Measurements from ENCODE around the gene MORF4L2. TPM values are rescaled to one million over a fixed set of nuclear protein-coding genes. Genes with fewer than 3 reads are reported as not detected.

The MORF4L2 gene, protein sequence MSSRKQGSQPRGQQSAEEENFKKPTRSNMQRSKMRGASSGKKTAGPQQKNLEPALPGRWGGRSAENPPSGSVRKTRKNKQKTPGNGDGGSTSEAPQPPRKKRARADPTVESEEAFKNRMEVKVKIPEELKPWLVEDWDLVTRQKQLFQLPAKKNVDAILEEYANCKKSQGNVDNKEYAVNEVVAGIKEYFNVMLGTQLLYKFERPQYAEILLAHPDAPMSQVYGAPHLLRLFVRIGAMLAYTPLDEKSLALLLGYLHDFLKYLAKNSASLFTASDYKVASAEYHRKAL
- 100 to 1,000 TPM; 171 to 235 (median 185) TPM for total RNA-seq

DNA sequence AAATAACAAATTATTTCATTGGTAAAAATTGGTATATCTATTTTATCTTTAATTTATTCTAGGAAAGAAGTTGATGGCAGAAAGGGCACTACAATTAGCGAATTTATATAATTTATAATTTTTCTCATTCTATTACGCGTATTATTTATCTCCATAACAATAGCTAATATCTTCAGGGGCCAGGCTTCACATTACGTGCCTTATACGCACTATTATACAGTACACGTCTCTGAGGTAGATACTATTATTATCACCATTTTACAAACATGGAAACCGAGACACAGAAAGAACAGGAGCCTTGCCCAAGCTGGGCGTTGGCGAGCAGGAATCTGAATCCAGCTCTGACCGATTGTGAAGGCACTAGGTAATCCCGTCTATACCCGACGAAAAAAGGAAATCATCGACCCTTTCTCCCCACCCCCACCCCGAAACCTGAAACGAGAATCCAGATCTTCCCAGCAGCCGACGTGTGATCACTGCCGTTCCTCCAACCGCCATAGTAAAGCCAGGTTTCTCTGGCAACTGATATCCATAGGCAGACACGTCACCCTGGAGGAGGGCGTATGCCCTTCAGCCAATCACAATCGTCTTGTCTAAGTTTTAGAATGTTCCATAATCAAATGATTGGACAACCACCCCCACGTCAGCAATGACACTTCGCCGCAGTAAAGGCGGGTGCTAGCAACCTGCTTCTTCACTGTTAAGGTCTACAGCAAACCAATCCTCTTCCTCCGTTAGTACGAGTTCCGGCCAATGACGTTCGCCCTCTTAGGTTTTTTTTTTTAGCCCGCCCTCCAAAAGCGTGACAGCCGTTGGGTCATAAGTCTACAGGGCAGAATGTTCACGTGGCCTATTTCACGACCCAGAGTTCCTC is at the start of gene MORF4L2:
TSS of gene MORF4L2 (minus strand) at position 501 of the 874 bp plus-strand sequence. CDS start 9,672 bp downstream, outside the sequence.
- no peaks in the 10 kb centered on the region for H3K36me3 ChIP-seq

DNA sequence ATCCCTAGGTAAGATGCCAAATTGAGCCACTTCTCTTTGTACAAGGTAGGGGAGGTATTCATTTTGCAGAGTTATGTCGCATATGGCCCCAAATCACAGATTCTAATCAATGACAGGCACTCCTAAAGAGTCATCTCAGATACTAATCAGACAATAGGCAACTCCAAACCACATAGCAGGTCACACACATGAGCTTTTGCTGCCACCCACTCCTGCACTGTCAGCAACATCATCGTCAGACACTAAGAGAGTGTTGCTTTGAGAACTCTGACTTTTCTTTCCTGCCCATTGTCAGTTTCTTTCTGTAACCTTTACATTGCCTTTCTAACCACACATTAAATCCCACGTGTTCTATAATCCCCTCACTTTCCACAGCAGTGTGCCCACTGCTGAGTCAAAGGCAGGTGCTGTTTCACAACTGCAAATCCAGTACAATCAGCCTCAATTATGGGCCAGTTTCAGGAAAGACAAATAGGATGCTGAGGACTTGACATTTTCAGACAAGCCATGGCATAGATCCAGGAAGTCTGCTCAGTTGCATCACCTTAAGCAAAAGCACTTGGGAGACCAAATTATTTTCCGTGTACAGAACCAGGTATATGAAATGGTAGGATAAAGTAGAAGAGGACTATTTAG is 47.7 kb upstream of the MORF4L2 start:
- no peak for DNase-seq
- Histone ChIP-seq H3K27me3 (no peaks in the 10 kb centered on the region), H3K4me1 (no peaks in the 10 kb centered on the region), H3K36me3 (no peaks in the 10 kb centered on the region), H3K4me3 (no peak overlapping the region), H3K9me3 (no peaks in the 10 kb centered on the region), H3K27ac (no peak overlapping the region)
- WGBS, 2 donors (ENCODE audit: low coverage in 1 of 2): 60% methylated on average over 4 of the region's 4 CpGs; no CpG with 5 or more reads in 1 of the 2 donors
- in situ Hi-C loops (cut with MboI; ENCODE audit: low pct_ligation_motif_present in 1 of 4, low pct_unique_long_range_greater_than_20kb in 1 of 4, low sequenced_read_pairs in 3 of 4) (no loop called here), intact Hi-C loops (cut with DNase I; ENCODE audit: low total_unique reads) (no loop called here)
- no peak for TF ChIP-seq POLR2AphosphoS5 (IDR thresholded peaks at IDR 0.05)
- no peak for TF ChIP-seq POLR2A (IDR thresholded peaks at IDR 0.05)
- TF ChIP-seq, protein P1, sequence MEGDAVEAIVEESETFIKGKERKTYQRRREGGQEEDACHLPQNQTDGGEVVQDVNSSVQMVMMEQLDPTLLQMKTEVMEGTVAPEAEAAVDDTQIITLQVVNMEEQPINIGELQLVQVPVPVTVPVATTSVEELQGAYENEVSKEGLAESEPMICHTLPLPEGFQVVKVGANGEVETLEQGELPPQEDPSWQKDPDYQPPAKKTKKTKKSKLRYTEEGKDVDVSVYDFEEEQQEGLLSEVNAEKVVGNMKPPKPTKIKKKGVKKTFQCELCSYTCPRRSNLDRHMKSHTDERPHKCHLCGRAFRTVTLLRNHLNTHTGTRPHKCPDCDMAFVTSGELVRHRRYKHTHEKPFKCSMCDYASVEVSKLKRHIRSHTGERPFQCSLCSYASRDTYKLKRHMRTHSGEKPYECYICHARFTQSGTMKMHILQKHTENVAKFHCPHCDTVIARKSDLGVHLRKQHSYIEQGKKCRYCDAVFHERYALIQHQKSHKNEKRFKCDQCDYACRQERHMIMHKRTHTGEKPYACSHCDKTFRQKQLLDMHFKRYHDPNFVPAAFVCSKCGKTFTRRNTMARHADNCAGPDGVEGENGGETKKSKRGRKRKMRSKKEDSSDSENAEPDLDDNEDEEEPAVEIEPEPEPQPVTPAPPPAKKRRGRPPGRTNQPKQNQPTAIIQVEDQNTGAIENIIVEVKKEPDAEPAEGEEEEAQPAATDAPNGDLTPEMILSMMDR (IDR thresholded peaks at IDR 0.05): no peak
- TF ChIP-seq EP300 (IDR thresholded peaks at IDR 0.05; ENCODE audit: low read depth): no peak

More for the DNA sequence above, at the start of gene MORF4L2:
- Histone ChIP-seq H3K4me1 (peaks cover 0 to 10% (median 2%) of the 10 kb centered on the region in 4 donors), H3K27ac (peak within 1 kb of the TSS; percentile 85 to 95 (median 94)), H3K4me3 (peak within 1 kb of the TSS; percentile 43 to 64 (median 52)), H3K9me3 (no peaks in the 10 kb centered on the region), H3K27me3 (no peaks in the 10 kb centered on the region)
- DNase-seq: peak; percentile 93
- TF ChIP-seq, protein P1 (IDR thresholded peaks at IDR 0.05): no peak
- no peak for TF ChIP-seq EP300 (IDR thresholded peaks at IDR 0.05; ENCODE audit: low read depth)
- peak; percentile 98 to 99 (median 98) for TF ChIP-seq POLR2AphosphoS5 (IDR thresholded peaks at IDR 0.05)
- TF ChIP-seq POLR2A (IDR thresholded peaks at IDR 0.05): peak; percentile 91
- in situ Hi-C loops (cut with MboI; ENCODE audit: low pct_ligation_motif_present in 1 of 4, low pct_unique_long_range_greater_than_20kb in 1 of 4, low sequenced_read_pairs in 3 of 4) (loop anchor here in 1 of 4 donors (25.0 kb wide), 1 partner anchor 476 kb away; the partner anchor contains the start of genes FAM199X and SLC25A53), intact Hi-C loops (cut with DNase I; ENCODE audit: low total_unique reads) (loop anchor here (10.0 kb wide), 1 partner anchor 128 kb away; no protein-coding TSS in a partner anchor)
- 0 to 40% methylated on average over 3 to 37 of the region's 37 CpGs for WGBS, 2 donors (ENCODE audit: low coverage in 1 of 2)

DNA sequence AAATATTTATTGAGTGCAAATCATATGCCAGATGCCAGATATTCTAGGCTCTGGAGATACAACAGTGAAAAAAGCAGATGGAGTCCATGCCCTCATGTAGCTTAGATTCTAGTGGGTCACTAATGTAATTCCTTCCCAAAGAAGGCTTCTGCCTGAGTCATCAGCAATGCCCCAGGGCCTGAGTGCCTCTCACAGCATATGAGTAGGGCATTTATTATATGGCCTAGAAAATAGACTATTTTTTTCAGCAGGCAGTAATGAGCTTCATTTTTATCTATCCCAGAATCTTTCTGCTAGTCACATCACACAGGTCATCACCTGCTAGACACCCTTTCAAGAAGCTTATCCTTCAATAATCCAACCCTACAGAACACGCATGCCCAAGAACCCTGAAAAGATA is 46.5 kb upstream of the MORF4L2 start:
- TF ChIP-seq, protein P1 (IDR thresholded peaks at IDR 0.05): no peak
- TF ChIP-seq EP300 (IDR thresholded peaks at IDR 0.05; ENCODE audit: low read depth) (no peak), POLR2AphosphoS5 (IDR thresholded peaks at IDR 0.05) (no peak), POLR2A (IDR thresholded peaks at IDR 0.05) (no peak)
- WGBS, 2 donors (ENCODE audit: low coverage in 1 of 2): 100% methylated on average over 1 of the region's 1 CpG; no CpG with 5 or more reads in 1 of the 2 donors
- no peaks in the 10 kb centered on the region for H3K4me1 ChIP-seq
- DNase-seq: no peak
- no peaks in the 10 kb centered on the region for H3K9me3 ChIP-seq
- intact Hi-C loops (cut with DNase I; ENCODE audit: low total_unique reads) (no loop called here), in situ Hi-C loops (cut with MboI; ENCODE audit: low pct_ligation_motif_present in 1 of 4, low pct_unique_long_range_greater_than_20kb in 1 of 4, low sequenced_read_pairs in 3 of 4) (no loop called here)
- H3K27me3 ChIP-seq: no peaks in the 10 kb centered on the region
- no peaks in the 10 kb centered on the region for H3K36me3 ChIP-seq
- H3K4me3 ChIP-seq: no peak overlapping the region
- no peak overlapping the region for H3K27ac ChIP-seq

Measured in transverse colon (tissue), 4 donors.